ENCODE data around the gene GIN1. TPM values are rescaled to one million over a fixed set of nuclear protein-coding genes. Genes with fewer than 3 reads are reported as not detected.

The GIN1 gene
- total and polyA plus RNA-seq, 2 experiments from 2014 or later = 5.8 to 9.6 TPM

DNA sequence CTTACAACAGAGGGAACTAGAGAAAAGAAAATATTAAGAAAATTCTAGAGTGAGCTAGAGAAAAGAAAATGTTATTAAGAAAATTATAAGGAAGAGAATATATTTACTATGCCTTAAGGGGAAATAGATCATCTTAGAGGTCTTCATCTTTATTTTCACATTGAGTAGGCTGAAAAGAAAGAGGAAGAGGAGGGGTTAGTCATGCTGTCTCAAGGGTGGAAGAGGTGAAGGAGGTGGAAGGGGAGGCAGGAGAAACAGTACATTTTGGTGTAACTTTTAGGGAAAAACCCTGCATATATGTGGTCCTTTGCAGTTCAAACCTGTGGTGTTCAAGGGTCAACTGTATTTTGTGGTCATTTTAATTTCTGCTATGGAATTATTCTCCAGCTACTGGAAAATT is 46.8 kb upstream of the GIN1 start:
- Mint-ChIP-seq H3K36me3 (ENCODE audit: low read depth) (peaks cover 13% of the 10 kb centered on the region; the same call in 1 of the 3 replicates), H3K4me1 (no peaks in the 10 kb centered on the region), H3K4me3 (no peak overlapping the region), H3K27ac (no peak overlapping the region), H3K27me3 (ENCODE audit: insufficient read depth, low read depth, poor library complexity) (no peaks in the 10 kb centered on the region), H3K9me3 (no peaks in the 10 kb centered on the region)
- H3K27me3 ChIP-seq (ENCODE audit: insufficient read depth) = no peaks in the 10 kb centered on the region
- no peaks in the 10 kb centered on the region for H3K79me2 ChIP-seq (replicated peaks; ENCODE audit: insufficient read depth)
- ATAC-seq = no peak
- H3K4me2 ChIP-seq = no peak overlapping the region
- no peak overlapping the region for H3K4me3 ChIP-seq
- DNase-seq (ENCODE audit: low spot score) = no peak
- peaks cover under 1% of the 10 kb centered on the region; the same call in 1 of the 2 replicates for H3K4me1 ChIP-seq (ENCODE audit: insufficient read depth)
- H3K9me2 ChIP-seq (ENCODE audit: insufficient read depth) = no peaks in the 10 kb centered on the region
- H3F3A ChIP-seq (replicated peaks; ENCODE audit: low read depth) = no peaks in the 10 kb centered on the region
- no peak overlapping the region for H3K27ac ChIP-seq (ENCODE audit: low read depth)
- TF ChIP-seq STAT1 (IDR thresholded peaks at IDR 0.05; ENCODE audit: unreplicated experiment) (no peak), POLR2AphosphoS5 (IDR thresholded peaks at IDR 0.05; ENCODE audit: low read depth) (no peak), EZH2 (IDR thresholded peaks at IDR 0.05; ENCODE audit: low read depth, unreplicated experiment) (no peak), NANOG (IDR thresholded peaks at IDR 0.05; ENCODE audit: borderline replicate concordance) (no peak), JUNB (IDR thresholded peaks at IDR 0.05; ENCODE audit: unreplicated experiment) (no peak), EZH2phosphoT487 (IDR thresholded peaks at IDR 0.05; ENCODE audit: unreplicated experiment) (no peak), CREB1 (CRISPR knock-in tag; IDR thresholded peaks at IDR 0.05; ENCODE audit: low read depth) (no peak), ZNF114 (CRISPR knock-in tag; IDR thresholded peaks at IDR 0.05) (no peak), ZNF331 (CRISPR knock-in tag; IDR thresholded peaks at IDR 0.05; ENCODE audit: low read depth) (no peak)
- TF ChIP-seq, protein P1, sequence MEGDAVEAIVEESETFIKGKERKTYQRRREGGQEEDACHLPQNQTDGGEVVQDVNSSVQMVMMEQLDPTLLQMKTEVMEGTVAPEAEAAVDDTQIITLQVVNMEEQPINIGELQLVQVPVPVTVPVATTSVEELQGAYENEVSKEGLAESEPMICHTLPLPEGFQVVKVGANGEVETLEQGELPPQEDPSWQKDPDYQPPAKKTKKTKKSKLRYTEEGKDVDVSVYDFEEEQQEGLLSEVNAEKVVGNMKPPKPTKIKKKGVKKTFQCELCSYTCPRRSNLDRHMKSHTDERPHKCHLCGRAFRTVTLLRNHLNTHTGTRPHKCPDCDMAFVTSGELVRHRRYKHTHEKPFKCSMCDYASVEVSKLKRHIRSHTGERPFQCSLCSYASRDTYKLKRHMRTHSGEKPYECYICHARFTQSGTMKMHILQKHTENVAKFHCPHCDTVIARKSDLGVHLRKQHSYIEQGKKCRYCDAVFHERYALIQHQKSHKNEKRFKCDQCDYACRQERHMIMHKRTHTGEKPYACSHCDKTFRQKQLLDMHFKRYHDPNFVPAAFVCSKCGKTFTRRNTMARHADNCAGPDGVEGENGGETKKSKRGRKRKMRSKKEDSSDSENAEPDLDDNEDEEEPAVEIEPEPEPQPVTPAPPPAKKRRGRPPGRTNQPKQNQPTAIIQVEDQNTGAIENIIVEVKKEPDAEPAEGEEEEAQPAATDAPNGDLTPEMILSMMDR (conservative IDR thresholded peaks at IDR 0.05; ENCODE audit: low read depth in 2 of 2) = no peak
- TF ChIP-seq, protein P2, sequence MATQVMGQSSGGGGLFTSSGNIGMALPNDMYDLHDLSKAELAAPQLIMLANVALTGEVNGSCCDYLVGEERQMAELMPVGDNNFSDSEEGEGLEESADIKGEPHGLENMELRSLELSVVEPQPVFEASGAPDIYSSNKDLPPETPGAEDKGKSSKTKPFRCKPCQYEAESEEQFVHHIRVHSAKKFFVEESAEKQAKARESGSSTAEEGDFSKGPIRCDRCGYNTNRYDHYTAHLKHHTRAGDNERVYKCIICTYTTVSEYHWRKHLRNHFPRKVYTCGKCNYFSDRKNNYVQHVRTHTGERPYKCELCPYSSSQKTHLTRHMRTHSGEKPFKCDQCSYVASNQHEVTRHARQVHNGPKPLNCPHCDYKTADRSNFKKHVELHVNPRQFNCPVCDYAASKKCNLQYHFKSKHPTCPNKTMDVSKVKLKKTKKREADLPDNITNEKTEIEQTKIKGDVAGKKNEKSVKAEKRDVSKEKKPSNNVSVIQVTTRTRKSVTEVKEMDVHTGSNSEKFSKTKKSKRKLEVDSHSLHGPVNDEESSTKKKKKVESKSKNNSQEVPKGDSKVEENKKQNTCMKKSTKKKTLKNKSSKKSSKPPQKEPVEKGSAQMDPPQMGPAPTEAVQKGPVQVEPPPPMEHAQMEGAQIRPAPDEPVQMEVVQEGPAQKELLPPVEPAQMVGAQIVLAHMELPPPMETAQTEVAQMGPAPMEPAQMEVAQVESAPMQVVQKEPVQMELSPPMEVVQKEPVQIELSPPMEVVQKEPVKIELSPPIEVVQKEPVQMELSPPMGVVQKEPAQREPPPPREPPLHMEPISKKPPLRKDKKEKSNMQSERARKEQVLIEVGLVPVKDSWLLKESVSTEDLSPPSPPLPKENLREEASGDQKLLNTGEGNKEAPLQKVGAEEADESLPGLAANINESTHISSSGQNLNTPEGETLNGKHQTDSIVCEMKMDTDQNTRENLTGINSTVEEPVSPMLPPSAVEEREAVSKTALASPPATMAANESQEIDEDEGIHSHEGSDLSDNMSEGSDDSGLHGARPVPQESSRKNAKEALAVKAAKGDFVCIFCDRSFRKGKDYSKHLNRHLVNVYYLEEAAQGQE (IDR thresholded peaks at IDR 0.05; ENCODE audit: unreplicated experiment) = no peak
- H3K36me3 ChIP-seq (ENCODE audit: insufficient read depth) = no peaks in the 10 kb centered on the region
- H2AFZ ChIP-seq = no peak overlapping the region
- no peaks in the 10 kb centered on the region for H4K20me1 ChIP-seq (replicated peaks; ENCODE audit: insufficient read depth)

DNA sequence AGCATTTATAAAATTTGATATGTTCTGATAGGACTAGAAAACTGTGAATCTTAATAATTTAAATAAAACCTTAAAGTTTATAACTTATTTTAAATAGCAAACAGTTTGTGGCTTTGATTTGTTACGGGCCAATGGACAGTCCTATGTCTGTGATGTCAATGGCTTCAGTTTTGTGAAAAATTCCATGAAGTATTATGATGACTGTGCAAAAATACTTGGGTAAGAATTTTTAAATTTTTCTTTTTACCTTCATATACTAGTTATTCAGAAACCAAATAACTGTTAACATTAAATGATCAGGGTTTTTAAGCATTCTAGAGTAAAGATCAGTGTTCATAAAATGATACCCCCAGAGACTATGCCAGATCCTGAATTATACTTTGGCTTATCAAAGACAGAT is 31.2 kb upstream of the GIN1 start:
- H3K4me2 ChIP-seq = no peak overlapping the region
- Mint-ChIP-seq H3K4me3 (no peak overlapping the region), H3K9me3 (no peaks in the 10 kb centered on the region), H3K27ac (no peak overlapping the region), H3K27me3 (ENCODE audit: insufficient read depth, low read depth, poor library complexity) (no peaks in the 10 kb centered on the region), H3K4me1 (no peaks in the 10 kb centered on the region), H3K36me3 (ENCODE audit: low read depth) (no peaks in the 10 kb centered on the region)
- H2AFZ ChIP-seq = no peak overlapping the region
- no peaks in the 10 kb centered on the region for H4K20me1 ChIP-seq (replicated peaks; ENCODE audit: insufficient read depth)
- DNase-seq (ENCODE audit: low spot score) (no peak), ATAC-seq (no peak)
- no peaks in the 10 kb centered on the region for H3K36me3 ChIP-seq (ENCODE audit: insufficient read depth)
- H3K9me2 ChIP-seq (ENCODE audit: insufficient read depth) = no peaks in the 10 kb centered on the region
- no peaks in the 10 kb centered on the region for H3K4me1 ChIP-seq (ENCODE audit: insufficient read depth)
- H3K79me2 ChIP-seq (replicated peaks; ENCODE audit: insufficient read depth) = no peaks in the 10 kb centered on the region
- H3K27ac ChIP-seq (ENCODE audit: low read depth) = no peak overlapping the region
- no peaks in the 10 kb centered on the region for H3F3A ChIP-seq (replicated peaks; ENCODE audit: low read depth)
- H3K27me3 ChIP-seq (ENCODE audit: insufficient read depth) = no peaks in the 10 kb centered on the region
- no peak for TF ChIP-seq NANOG (IDR thresholded peaks at IDR 0.05; ENCODE audit: borderline replicate concordance)
- no peak overlapping the region for H3K4me3 ChIP-seq
